Naive B cell (primary cell): Measurements from ENCODE around the gene SRPRA. TPM values are rescaled to one million over a fixed set of nuclear protein-coding genes. Genes with fewer than 3 reads are reported as not detected.
"Not testable (repeated sequence)": the region's sequence is repeated elsewhere in the genome, so short reads cannot be mapped to it uniquely, and the experiment has no call there.

Experiments used
- ATAC-seq, 2 donors: fragments of 150-1000 bp; cut with Tn5 transposase; 2 replicates each; pipeline ENCODE4 v1.10.0; 2021; ENCODE audit warnings: low read depth in 2 of 2, mild to moderate bottlenecking in 2 of 2, moderate library complexity in 2 of 2
- DNase-seq: peaks from one replicate; pipeline ENCODE4 v3.0.0; 2022
- H3K27ac Mint-ChIP-seq, 6 donors: one replicate each; pipeline ENCODE4 v1.8.0; 2020 to 2022; ENCODE audit warnings: mild to moderate bottlenecking in 6 of 6, mixed read lengths in 6 of 6, moderate library complexity in 5 of 6, inconsistent platforms in 2 of 6
- H3K27me3 Mint-ChIP-seq, 3 donors: one replicate each; pipeline ENCODE4 v1.8.0; 2021 to 2022; ENCODE audit warnings: mixed read lengths in 3 of 3, mild to moderate bottlenecking in 1 of 3
- H3K36me3 Mint-ChIP-seq, 2 donors: one replicate each; pipeline ENCODE4 v1.8.0; 2020 to 2022; ENCODE audit warnings: mixed read lengths in 2 of 2, inconsistent platforms in 1 of 2, mild to moderate bottlenecking in 1 of 2
- H3K4me1 Mint-ChIP-seq, 3 donors: one replicate each; pipeline ENCODE4 v1.8.0; 2020 to 2022; ENCODE audit warnings: mixed read lengths in 3 of 3, inconsistent platforms in 1 of 3, mild to moderate bottlenecking in 1 of 3, moderate library complexity in 1 of 3
- H3K4me3 Mint-ChIP-seq, 8 donors: one replicate each; pipeline ENCODE4 v1.8.0; 2020 to 2022; ENCODE audit warnings: mild to moderate bottlenecking in 8 of 8, mixed read lengths in 8 of 8, moderate library complexity in 8 of 8, inconsistent platforms in 2 of 8
- H3K9me3 Mint-ChIP-seq, 7 donors: one replicate each; pipeline ENCODE4 v1.8.0; 2020 to 2022; ENCODE audit warnings: mixed read lengths in 7 of 7, mild to moderate bottlenecking in 5 of 7, inconsistent platforms in 2 of 7, moderate library complexity in 1 of 7
- polyA plus RNA-seq, 6 donors: library from polyadenylated mRNA; unstranded; fragments of 300-500 nt; fragmentation: Illumina TruSeq; gene quantifications; one replicate each; pipeline ENCODE4 v1.2.3, GENCODE V29; 2021; ENCODE audit warnings: low read depth in 6 of 6

SRPRA gene
- polyA plus RNA-seq, 6 donors from 2014 or later = 55.5 to 102 (median 80.5) TPM

DNA sequence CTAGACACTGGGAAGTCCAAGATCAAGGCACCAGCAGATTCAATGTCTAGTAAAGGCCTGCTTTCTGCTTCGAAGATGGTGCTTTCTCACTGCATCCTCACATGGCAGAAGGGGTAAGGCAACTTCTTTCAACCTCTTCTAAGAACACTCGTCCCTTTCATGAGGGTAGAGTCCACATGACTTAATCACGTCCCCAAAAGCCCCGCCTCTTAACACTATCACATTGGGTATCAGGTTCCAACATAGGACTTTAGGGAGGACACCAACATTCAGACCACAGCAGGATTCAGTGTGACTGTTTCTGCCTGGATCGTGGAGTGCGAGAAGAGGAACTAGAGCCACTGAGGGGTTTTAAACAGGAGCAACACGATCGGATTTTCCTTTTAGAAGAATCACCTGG is 10.5 kb upstream of the SRPRA start:
- peaks cover 0 to 11% of the 10 kb centered on the region in 2 donors for H3K36me3 Mint-ChIP-seq
- peak overlapping the region in 2 of 8 donors; percentile 23 to 98 for H3K4me3 Mint-ChIP-seq
- H3K27ac Mint-ChIP-seq = peak overlapping the region in 2 of 6 donors; percentile 47 to 85
- no peaks in the 10 kb centered on the region for H3K27me3 Mint-ChIP-seq
- peaks cover 0 to 4% (median 0%) of the 10 kb centered on the region in 7 donors for H3K9me3 Mint-ChIP-seq
- H3K4me1 Mint-ChIP-seq = peaks cover 37 to 43% (median 37%) of the 10 kb centered on the region in 3 donors
- DNase-seq = no peak
- no peak for ATAC-seq

GRCh38 chr11:126277780-126278179 is 9.1 kb upstream of the SRPRA start:
- Mint-ChIP-seq H3K9me3 (peaks cover 0 to 4% (median 0%) of the 10 kb centered on the region in 7 donors), H3K4me1 (peaks cover 30 to 34% (median 33%) of the 10 kb centered on the region in 3 donors), H3K36me3 (peaks cover 3 to 17% of the 10 kb centered on the region in 2 donors), H3K27me3 (no peaks in the 10 kb centered on the region), H3K4me3 (no peak overlapping the region), H3K27ac (peak overlapping the region in 1 of 6 donors; percentile 47)
- ATAC-seq (no peak), DNase-seq (no peak)

DNA sequence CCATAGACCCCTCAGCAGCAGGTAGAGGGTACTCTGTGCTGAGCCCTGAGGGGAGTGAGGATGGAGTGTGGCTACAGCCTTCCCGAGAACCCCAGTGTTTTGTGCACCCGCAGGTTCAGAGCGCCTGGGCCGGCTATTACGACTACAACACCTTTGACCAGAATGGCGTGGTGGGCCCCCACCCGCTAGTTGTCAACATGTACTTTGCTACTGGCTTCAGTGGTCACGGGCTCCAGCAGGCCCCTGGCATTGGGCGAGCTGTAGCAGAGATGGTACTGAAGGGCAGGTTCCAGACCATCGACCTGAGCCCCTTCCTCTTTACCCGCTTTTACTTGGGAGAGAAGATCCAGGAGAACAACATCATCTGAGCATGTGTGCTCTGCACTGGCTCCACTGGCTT is 8.6 kb upstream of the SRPRA start:
- Mint-ChIP-seq H3K4me3 (no peak overlapping the region), H3K4me1 (peaks cover 26 to 31% (median 30%) of the 10 kb centered on the region in 3 donors), H3K27ac (no peak overlapping the region), H3K9me3 (peaks cover 0 to 4% (median 0%) of the 10 kb centered on the region in 7 donors), H3K27me3 (no peaks in the 10 kb centered on the region), H3K36me3 (peaks cover 3 to 17% of the 10 kb centered on the region in 2 donors)
- ATAC-seq (no peak), DNase-seq (no peak)

DNA sequence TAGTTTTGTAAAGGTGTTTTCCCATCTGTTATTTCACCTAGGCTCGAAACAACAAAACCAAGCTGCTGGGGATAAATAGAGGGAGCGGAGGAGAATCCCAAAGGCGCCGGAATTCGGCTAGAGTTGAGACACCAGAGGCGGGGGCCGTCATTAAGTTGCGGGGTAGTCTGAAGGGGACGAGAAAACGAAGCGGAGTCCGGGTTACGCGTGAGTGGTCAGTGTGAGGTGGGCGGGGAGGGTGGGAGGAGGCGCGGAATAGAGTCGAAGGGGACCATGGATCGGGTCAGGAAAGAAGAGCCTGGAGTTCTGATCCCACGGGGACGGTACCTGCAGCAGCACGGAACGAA is 361 bp downstream of the SRPRA start:
- Mint-ChIP-seq H3K9me3 (no peaks in the 10 kb centered on the region), H3K4me3 (peak overlapping the region; percentile 98 to 100 (median 99)), H3K36me3 (peaks cover 16 to 19% of the 10 kb centered on the region in 2 donors), H3K27me3 (no peaks in the 10 kb centered on the region), H3K4me1 (peaks cover 22 to 45% (median 30%) of the 10 kb centered on the region in 3 donors), H3K27ac (peak overlapping the region; percentile 99 to 100 (median 99))
- peak in 1 of 2 donors; percentile 0 for ATAC-seq
- DNase-seq = peak; percentile 15

DNA sequence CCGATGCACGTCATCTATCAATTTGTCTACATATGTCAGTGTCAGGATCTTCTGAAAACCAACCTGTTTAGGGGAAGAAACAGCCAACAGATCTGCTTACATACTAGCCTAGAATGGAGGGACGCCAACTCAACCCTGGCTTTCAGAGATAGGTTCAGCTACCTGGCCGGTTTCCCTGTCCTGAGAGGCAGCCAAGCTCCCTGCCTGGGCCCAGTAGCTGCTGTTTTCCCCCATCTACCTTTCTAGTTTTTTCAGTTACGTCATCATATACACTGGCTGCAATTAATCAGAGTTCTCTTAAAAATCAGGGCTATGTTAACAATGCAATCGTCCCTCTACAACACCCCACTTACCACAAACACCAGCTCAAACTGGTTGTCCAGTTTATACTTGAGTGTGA is 1.0 kb downstream of the SRPRA start:
- Mint-ChIP-seq H3K36me3 (peaks cover 16 to 26% of the 10 kb centered on the region in 2 donors), H3K4me3 (peak overlapping the region; percentile 98 to 100 (median 99)), H3K27ac (peak overlapping the region; percentile 99 to 100 (median 99)), H3K27me3 (no peaks in the 10 kb centered on the region), H3K9me3 (no peaks in the 10 kb centered on the region), H3K4me1 (peaks cover 22 to 45% (median 30%) of the 10 kb centered on the region in 3 donors)
- DNase-seq (no peak), ATAC-seq (no peak)

- ATAC-seq (no peak), DNase-seq (no peak)
- Mint-ChIP-seq H3K4me1 (peaks cover 22 to 41% (median 25%) of the 10 kb centered on the region in 3 donors), H3K9me3 (no peaks in the 10 kb centered on the region), H3K27ac (peak overlapping the region in 3 of 6 donors; percentile 15 to 72 (median 63)), H3K27me3 (no peaks in the 10 kb centered on the region), H3K4me3 (peak overlapping the region in 1 of 8 donors; percentile 98), H3K36me3 (peaks cover 16 to 27% of the 10 kb centered on the region in 2 donors)
These were observed 2.9 kb downstream of the SRPRA start for GRCh38 chr11:126265811-126266210.

DNA sequence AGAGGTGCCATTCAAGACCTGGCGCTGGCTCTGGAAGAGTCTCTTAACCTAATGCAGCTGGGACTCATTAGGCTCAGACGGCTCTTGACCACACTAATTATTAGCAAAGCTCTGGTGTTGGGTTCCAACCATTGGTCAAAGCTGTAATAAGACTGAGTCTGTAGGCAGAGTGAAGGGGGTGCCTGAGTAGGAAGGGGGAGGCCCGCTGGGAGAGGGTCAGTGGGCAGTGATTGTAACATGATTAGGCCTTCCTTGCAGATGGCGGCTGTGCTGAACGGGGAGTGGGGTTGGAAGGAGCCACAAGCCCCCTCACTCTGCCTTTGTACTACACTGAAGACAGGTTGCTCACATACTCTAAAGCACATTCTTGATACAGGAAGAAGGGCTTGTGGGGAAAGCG is 5.2 kb downstream of the SRPRA start:
- Mint-ChIP-seq H3K27me3 (no peaks in the 10 kb centered on the region), H3K9me3 (no peaks in the 10 kb centered on the region), H3K36me3 (peaks cover 16 to 27% of the 10 kb centered on the region in 2 donors), H3K4me1 (peaks cover 12 to 21% (median 12%) of the 10 kb centered on the region in 3 donors), H3K27ac (peak overlapping the region in 4 of 6 donors; percentile 6 to 76 (median 54)), H3K4me3 (no peak overlapping the region)
- ATAC-seq (no peak), DNase-seq (no peak)

DNA sequence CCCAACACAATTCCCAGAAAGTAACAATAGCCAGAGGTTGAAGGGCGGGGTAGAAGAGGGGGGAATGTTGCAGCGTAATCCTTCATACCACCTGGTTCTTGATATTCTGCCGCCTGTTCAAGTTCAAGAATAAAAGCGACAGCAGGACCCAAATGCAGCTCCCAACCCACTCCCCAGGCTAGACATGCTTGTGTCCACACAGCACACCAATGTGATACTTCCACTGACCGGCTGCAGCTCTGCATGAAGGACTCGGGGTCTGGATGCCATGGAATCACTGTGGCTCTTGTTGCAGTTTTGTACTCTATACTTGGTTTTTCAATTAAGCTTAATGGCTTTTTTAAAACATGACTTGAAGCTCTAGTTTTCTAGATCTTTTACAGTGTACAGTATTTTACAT is 6.5 kb downstream of the SRPRA start:
- H3K4me3 Mint-ChIP-seq = no peak overlapping the region
- no peaks in the 10 kb centered on the region for H3K27me3 Mint-ChIP-seq
- DNase-seq (no peak), ATAC-seq (no peak)
- peaks cover 4 to 12% (median 12%) of the 10 kb centered on the region in 3 donors for H3K4me1 Mint-ChIP-seq
- H3K36me3 Mint-ChIP-seq = peaks cover 16 to 27% of the 10 kb centered on the region in 2 donors
- peak overlapping the region in 2 of 6 donors; percentile 7 to 42 for H3K27ac Mint-ChIP-seq
- no peaks in the 10 kb centered on the region for H3K9me3 Mint-ChIP-seq

GRCh38 chr11:126257764-126258163 is 10.9 kb downstream of the SRPRA start:
- Mint-ChIP-seq H3K4me1 (no peaks in the 10 kb centered on the region), H3K27me3 (no peaks in the 10 kb centered on the region), H3K27ac (peak overlapping the region in 2 of 6 donors; percentile 63 to 81), H3K36me3 (peaks cover 9 to 10% of the 10 kb centered on the region in 2 donors), H3K4me3 (no peak overlapping the region), H3K9me3 (no peaks in the 10 kb centered on the region)
- no peak for ATAC-seq
- no peak for DNase-seq

DNA sequence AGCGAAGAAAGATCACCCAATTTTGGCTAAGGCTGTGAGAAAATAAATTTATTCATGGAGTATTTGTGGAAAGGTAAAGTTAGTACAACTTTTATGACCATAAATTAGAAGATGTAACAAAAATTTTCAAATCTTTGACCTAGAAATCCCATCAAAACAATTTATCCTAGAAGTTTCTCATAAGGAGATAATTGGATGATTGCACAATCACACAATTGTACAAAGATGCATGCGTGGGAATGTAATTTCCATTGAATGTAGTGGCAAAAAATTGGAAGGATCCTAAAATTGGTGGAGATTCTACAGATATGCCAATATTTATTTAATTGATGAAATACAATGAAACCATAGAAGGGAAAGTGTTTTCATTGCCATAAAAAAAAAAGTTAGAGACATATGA is 11.6 kb downstream of the SRPRA start:
- Mint-ChIP-seq H3K4me3 (no peak overlapping the region), H3K27me3 (no peaks in the 10 kb centered on the region), H3K4me1 (no peaks in the 10 kb centered on the region), H3K9me3 (no peaks in the 10 kb centered on the region), H3K36me3 (peaks cover 8 to 9% of the 10 kb centered on the region in 2 donors), H3K27ac (peak overlapping the region in 1 of 6 donors; percentile 29)
- ATAC-seq (no peak), DNase-seq (no peak)

DNA sequence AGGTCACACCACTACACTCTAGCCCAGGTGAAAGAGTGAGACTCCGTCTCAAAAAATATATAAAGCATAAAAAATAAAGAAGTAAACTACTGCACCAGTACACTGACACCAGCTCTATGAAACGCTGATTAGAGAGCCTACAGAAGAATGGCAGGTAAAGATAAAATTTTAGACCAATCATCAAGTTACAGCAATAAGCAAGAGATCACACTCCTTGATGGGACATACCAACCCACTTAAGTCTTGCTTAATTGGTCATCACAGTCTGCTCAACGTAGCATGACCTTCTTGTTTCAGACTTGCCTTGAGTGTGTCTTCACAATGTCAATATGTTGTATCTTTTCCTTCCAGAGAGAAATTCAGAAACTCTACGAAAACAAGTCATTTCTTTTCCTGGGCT is 12.5 kb downstream of the SRPRA start:
- peaks cover 8 to 9% of the 10 kb centered on the region in 2 donors for H3K36me3 Mint-ChIP-seq
- H3K27me3 Mint-ChIP-seq = no peaks in the 10 kb centered on the region
- no peak overlapping the region for H3K27ac Mint-ChIP-seq

GRCh38 chr11:126255507-126255906 is 13.2 kb downstream of the SRPRA start:
- ATAC-seq, DNase-seq, H3K4me1 Mint-ChIP-seq, H3K9me3 Mint-ChIP-seq, H3K27me3 Mint-ChIP-seq, H3K4me3 Mint-ChIP-seq, H3K36me3 Mint-ChIP-seq: not testable (repeated sequence)
- H3K27ac Mint-ChIP-seq = peak overlapping the region in 1 of 6 donors; percentile 15

More for the DNA sequence above, 12.5 kb downstream of the SRPRA start:
- no peaks in the 10 kb centered on the region for H3K4me1 Mint-ChIP-seq
- no peaks in the 10 kb centered on the region for H3K9me3 Mint-ChIP-seq
- H3K4me3 Mint-ChIP-seq = no peak overlapping the region
- ATAC-seq (no peak), DNase-seq (no peak)

DNA sequence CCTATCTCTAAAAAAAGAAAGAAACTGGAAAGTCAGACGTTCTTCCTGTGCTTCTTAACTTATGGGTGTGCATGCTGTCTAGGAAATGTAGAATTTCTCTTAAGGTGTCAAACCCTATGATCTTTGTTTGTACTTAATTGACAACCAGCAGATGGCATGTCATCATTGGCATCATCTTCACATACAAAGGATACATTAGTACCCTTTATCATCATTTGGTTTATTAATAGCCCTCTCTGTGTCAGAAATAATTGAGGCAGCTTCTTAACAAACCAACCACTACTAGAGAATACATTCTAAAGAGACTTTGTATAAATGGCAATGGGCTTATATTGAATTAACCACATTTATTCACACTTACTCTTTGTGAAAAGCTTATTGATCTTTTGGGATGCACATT is 13.9 kb downstream of the SRPRA start:
- Mint-ChIP-seq H3K4me1 (no peaks in the 10 kb centered on the region), H3K9me3 (no peaks in the 10 kb centered on the region), H3K27ac (no peak overlapping the region), H3K27me3 (no peaks in the 10 kb centered on the region), H3K4me3 (no peak overlapping the region), H3K36me3 (peaks cover 8 to 9% of the 10 kb centered on the region in 2 donors)
- ATAC-seq = no peak
- no peak for DNase-seq

DNA sequence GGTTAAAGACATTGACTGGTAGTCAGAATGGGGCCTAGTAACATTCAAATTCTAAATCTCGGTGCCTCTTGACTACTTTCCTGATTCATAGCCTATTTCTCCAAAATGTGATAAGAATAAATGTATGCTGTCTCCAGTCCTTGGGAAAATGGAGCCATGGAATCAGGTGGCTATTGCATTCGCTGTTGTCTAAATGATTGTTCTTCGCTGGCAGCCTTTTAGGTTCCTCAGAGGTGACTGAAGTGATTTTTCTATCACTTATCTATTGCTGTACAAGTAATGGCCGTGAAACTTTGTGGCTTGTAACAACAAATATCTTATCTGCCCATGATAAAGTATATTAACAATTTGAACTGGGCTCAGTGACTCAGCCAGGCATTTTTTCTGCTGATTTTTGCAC is 15.4 kb downstream of the SRPRA start:
- Mint-ChIP-seq H3K27me3 (no peaks in the 10 kb centered on the region), H3K27ac (no peak overlapping the region), H3K36me3 (peaks cover 8 to 16% of the 10 kb centered on the region in 2 donors), H3K9me3 (no peaks in the 10 kb centered on the region), H3K4me3 (no peak overlapping the region), H3K4me1 (no peaks in the 10 kb centered on the region)
- DNase-seq (no peak), ATAC-seq (no peak)

GRCh38 chr11:126246636-126247035 is 22.1 kb downstream of the SRPRA start:
- ATAC-seq = no peak
- H3K36me3 Mint-ChIP-seq = peaks cover 0 to 11% of the 10 kb centered on the region in 2 donors
- H3K9me3 Mint-ChIP-seq = no peaks in the 10 kb centered on the region
- no peak overlapping the region for H3K4me3 Mint-ChIP-seq
- DNase-seq = no peak
- no peaks in the 10 kb centered on the region for H3K4me1 Mint-ChIP-seq
- no peak overlapping the region for H3K27ac Mint-ChIP-seq
- no peaks in the 10 kb centered on the region for H3K27me3 Mint-ChIP-seq
